ENCODE data around the gene TMEM101.

DNA sequence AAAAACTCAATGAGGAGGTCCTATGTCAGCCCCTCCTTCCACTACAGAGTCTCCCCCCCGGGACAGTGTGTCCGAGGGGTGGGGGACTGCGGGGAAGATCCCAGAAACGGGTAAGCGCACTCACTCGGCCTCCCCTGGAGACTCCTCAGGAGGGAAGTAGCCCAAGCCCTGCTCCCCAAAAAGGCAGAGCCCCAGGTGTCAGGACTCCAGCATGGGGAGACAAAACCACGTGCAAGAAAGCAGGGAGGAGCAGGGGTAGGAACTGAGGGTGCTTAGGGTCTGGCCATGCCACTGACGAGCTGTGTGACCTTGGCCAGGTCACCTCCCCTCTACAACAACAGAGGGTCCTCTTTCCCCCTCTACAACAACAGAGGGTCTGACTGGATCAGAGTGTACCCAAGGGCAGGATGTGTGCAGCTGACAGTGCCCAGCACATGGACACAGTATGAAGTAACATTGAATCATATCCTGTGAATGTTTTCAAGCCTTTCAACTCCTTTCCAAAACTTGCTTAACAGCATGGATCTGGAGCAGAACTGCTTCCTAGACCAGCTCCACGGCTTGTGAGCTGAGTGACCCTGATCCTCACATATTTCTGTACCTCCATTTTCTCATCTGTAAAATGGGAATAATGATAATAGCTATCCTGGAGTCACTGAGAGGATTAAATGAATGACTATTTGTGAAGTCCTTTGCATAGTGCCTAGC, 12.5 kb downstream of the TMEM101 start:
- TF ChIP-seq, protein P1, sequence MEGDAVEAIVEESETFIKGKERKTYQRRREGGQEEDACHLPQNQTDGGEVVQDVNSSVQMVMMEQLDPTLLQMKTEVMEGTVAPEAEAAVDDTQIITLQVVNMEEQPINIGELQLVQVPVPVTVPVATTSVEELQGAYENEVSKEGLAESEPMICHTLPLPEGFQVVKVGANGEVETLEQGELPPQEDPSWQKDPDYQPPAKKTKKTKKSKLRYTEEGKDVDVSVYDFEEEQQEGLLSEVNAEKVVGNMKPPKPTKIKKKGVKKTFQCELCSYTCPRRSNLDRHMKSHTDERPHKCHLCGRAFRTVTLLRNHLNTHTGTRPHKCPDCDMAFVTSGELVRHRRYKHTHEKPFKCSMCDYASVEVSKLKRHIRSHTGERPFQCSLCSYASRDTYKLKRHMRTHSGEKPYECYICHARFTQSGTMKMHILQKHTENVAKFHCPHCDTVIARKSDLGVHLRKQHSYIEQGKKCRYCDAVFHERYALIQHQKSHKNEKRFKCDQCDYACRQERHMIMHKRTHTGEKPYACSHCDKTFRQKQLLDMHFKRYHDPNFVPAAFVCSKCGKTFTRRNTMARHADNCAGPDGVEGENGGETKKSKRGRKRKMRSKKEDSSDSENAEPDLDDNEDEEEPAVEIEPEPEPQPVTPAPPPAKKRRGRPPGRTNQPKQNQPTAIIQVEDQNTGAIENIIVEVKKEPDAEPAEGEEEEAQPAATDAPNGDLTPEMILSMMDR (conservative IDR thresholded peaks at IDR 0.05; ENCODE audit: low read length) = no peak
- TF ChIP-seq EZH2phosphoT487 (IDR thresholded peaks at IDR 0.05; ENCODE audit: borderline replicate concordance, low read depth, low read length) = no peak

All from OCI-LY7 (cell line).